Measurements from ENCODE around the gene ARHGAP24. TPM values are rescaled to one million over a fixed set of nuclear protein-coding genes. Genes with fewer than 3 reads are reported as not detected.

ARHGAP24 gene
- total RNA-seq, 1 experiment from 2014 or later, result 2.1 TPM

DNA sequence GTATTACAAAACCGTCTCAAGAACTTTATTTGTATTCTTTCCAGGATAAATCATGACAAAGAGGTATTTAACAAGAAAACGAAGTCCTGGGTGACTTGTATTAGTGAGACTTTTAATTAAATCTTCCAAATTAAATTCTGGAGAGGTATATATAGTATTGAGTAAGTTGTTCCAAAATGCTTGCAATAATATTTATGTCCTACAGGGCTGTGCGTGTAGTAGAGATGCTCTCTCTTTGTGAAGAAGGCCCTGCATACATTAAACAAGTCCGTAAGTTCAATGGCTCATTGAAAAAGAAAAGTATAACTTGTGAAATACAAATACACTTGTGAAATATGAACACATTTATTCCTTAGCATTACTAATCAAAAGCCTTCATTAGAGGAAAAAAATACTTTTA is 211.4 kb downstream of the ARHGAP24 start (continued):
- TF ChIP-seq, protein P1, sequence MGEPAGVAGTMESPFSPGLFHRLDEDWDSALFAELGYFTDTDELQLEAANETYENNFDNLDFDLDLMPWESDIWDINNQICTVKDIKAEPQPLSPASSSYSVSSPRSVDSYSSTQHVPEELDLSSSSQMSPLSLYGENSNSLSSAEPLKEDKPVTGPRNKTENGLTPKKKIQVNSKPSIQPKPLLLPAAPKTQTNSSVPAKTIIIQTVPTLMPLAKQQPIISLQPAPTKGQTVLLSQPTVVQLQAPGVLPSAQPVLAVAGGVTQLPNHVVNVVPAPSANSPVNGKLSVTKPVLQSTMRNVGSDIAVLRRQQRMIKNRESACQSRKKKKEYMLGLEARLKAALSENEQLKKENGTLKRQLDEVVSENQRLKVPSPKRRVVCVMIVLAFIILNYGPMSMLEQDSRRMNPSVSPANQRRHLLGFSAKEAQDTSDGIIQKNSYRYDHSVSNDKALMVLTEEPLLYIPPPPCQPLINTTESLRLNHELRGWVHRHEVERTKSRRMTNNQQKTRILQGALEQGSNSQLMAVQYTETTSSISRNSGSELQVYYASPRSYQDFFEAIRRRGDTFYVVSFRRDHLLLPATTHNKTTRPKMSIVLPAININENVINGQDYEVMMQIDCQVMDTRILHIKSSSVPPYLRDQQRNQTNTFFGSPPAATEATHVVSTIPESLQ (CRISPR knock-in tag; IDR thresholded peaks at IDR 0.05), result no peak
- TF ChIP-seq, protein P2, sequence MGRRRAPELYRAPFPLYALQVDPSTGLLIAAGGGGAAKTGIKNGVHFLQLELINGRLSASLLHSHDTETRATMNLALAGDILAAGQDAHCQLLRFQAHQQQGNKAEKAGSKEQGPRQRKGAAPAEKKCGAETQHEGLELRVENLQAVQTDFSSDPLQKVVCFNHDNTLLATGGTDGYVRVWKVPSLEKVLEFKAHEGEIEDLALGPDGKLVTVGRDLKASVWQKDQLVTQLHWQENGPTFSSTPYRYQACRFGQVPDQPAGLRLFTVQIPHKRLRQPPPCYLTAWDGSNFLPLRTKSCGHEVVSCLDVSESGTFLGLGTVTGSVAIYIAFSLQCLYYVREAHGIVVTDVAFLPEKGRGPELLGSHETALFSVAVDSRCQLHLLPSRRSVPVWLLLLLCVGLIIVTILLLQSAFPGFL (CRISPR knock-in tag; IDR thresholded peaks at IDR 0.05; ENCODE audit: borderline replicate concordance), result no peak
- TF ChIP-seq ERG (CRISPR knock-in tag; IDR thresholded peaks at IDR 0.05) (no peak), EMX1 (CRISPR knock-in tag; IDR thresholded peaks at IDR 0.05) (no peak), ELF4 (CRISPR knock-in tag; IDR thresholded peaks at IDR 0.05; ENCODE audit: low read depth) (no peak), JUN (CRISPR knock-in tag; IDR thresholded peaks at IDR 0.05) (no peak), AR (CRISPR knock-in tag; IDR thresholded peaks at IDR 0.05) (no peak), CREB1 (CRISPR knock-in tag; IDR thresholded peaks at IDR 0.05) (no peak), CREM (CRISPR knock-in tag; IDR thresholded peaks at IDR 0.05) (no peak), KAT7 (CRISPR knock-in tag; IDR thresholded peaks at IDR 0.05; ENCODE audit: borderline replicate concordance) (no peak), ETV6 (CRISPR knock-in tag; IDR thresholded peaks at IDR 0.05) (no peak)

DNA sequence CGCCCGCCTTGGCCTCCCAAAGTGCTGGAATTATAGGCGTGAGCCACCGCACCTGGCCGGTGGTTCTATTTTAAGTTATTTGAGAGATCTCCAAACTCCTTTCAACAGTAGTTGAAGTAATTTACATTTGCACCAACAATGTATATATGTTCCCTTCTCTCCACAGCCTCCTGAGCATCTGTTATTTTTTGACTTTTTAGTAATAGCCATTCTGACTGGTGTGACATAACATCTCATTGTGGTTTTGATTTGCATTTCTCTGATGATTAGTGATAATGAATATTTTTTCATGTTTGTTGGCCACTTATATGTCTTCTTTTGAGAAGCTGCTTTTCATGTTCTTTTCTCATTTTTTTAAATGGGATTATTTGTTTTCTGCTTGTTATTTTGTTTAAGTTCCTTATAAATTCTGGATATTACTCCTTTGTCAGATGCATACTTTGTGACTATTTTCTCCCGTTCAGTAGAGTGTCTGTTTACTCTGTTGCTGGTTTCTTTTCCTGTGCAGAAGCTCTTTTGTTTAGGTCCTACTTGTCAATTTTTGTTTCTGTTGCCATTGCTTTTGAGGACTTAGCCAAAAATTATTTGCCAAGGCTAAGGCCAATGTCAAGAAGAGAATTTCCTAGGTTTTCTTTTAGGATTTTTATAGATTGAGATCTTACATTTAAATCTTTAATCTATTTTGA is 213.2 kb downstream of the ARHGAP24 start:
- ChIA-PET CTCF (no interaction called here), POLR2A (no interaction called here)
- Mint-ChIP-seq H3K27ac (no peak overlapping the region), H3K36me3 (no peaks in the 10 kb centered on the region), H3K4me3 (no peak overlapping the region), H3K9me3 (no peaks in the 10 kb centered on the region), H3K27me3 (ENCODE audit: low read depth) (no peaks in the 10 kb centered on the region), H3K4me1 (no peaks in the 10 kb centered on the region)
- DNase-seq (ENCODE audit: low spot score) (no peak), ATAC-seq (no peak)
- TF ChIP-seq RELA (CRISPR knock-in tag; IDR thresholded peaks at IDR 0.05; ENCODE audit: borderline replicate concordance), result no peak
- TF ChIP-seq, protein P3, sequence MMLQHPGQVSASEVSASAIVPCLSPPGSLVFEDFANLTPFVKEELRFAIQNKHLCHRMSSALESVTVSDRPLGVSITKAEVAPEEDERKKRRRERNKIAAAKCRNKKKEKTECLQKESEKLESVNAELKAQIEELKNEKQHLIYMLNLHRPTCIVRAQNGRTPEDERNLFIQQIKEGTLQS (CRISPR knock-in tag; conservative IDR thresholded peaks at IDR 0.05), result no peak
- TF ChIP-seq AFF4 (CRISPR knock-in tag; IDR thresholded peaks at IDR 0.05; ENCODE audit: borderline replicate concordance), result no peak
- TF ChIP-seq MAX (CRISPR knock-in tag; IDR thresholded peaks at IDR 0.05), result no peak
- no peak for TF ChIP-seq CBFB (CRISPR knock-in tag; IDR thresholded peaks at IDR 0.05; ENCODE audit: low read depth)
- no peak for TF ChIP-seq GRHL2 (CRISPR knock-in tag; IDR thresholded peaks at IDR 0.05; ENCODE audit: insufficient replicate concordance, severe bottlenecking)
- TF ChIP-seq, protein P4, sequence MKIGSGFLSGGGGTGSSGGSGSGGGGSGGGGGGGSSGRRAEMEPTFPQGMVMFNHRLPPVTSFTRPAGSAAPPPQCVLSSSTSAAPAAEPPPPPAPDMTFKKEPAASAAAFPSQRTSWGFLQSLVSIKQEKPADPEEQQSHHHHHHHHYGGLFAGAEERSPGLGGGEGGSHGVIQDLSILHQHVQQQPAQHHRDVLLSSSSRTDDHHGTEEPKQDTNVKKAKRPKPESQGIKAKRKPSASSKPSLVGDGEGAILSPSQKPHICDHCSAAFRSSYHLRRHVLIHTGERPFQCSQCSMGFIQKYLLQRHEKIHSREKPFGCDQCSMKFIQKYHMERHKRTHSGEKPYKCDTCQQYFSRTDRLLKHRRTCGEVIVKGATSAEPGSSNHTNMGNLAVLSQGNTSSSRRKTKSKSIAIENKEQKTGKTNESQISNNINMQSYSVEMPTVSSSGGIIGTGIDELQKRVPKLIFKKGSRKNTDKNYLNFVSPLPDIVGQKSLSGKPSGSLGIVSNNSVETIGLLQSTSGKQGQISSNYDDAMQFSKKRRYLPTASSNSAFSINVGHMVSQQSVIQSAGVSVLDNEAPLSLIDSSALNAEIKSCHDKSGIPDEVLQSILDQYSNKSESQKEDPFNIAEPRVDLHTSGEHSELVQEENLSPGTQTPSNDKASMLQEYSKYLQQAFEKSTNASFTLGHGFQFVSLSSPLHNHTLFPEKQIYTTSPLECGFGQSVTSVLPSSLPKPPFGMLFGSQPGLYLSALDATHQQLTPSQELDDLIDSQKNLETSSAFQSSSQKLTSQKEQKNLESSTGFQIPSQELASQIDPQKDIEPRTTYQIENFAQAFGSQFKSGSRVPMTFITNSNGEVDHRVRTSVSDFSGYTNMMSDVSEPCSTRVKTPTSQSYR (CRISPR knock-in tag; IDR thresholded peaks at IDR 0.05), result no peak
- TF ChIP-seq, protein P5, sequence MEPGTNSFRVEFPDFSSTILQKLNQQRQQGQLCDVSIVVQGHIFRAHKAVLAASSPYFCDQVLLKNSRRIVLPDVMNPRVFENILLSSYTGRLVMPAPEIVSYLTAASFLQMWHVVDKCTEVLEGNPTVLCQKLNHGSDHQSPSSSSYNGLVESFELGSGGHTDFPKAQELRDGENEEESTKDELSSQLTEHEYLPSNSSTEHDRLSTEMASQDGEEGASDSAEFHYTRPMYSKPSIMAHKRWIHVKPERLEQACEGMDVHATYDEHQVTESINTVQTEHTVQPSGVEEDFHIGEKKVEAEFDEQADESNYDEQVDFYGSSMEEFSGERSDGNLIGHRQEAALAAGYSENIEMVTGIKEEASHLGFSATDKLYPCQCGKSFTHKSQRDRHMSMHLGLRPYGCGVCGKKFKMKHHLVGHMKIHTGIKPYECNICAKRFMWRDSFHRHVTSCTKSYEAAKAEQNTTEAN (CRISPR knock-in tag; IDR thresholded peaks at IDR 0.05), result no peak
- TF ChIP-seq OVOL2 (CRISPR knock-in tag; IDR thresholded peaks at IDR 0.05; ENCODE audit: borderline replicate concordance), result no peak
